Activated CD8-positive, alpha-beta memory T cell treated with anti-CD3 and anti-CD28 coated beads, Interleukin-2, amount 50 U/mL, for 1 hour (primary cell): ENCODE data around the gene GMDS.

ENCODE experiments used
- DNase-seq: peaks from one replicate; pipeline ENCODE4 v3.0.0-alpha.2; 2020; ENCODE audit errors: extremely low read depth

The GMDS gene

GRCh38 chr6:1940381-1940780 is 305.0 kb downstream of the GMDS start:
- no peak for DNase-seq

GRCh38 chr6:1933292-1933691 is 312.1 kb downstream of the GMDS start:
- DNase-seq, result no peak

- no peak for DNase-seq
Observed at GRCh38 chr6:1931817-1932216, 313.6 kb downstream of the GMDS start.

GRCh38 chr6:1930356-1930755 is 315.0 kb downstream of the GMDS start:
- DNase-seq, result no peak

- DNase-seq, result no peak
Observed at GRCh38 chr6:1929931-1930330, 315.5 kb downstream of the GMDS start.

GRCh38 chr6:1925743-1926430 is 319.5 kb downstream of the GMDS start:
- no peak for DNase-seq

GRCh38 chr6:1923449-1923848 is 322.0 kb downstream of the GMDS start:
- DNase-seq, result no peak

- DNase-seq, result no peak
Observed at GRCh38 chr6:1917626-1918371, 327.6 kb downstream of the GMDS start.

GRCh38 chr6:1916334-1917070 is 328.9 kb downstream of the GMDS start:
- no peak for DNase-seq

GRCh38 chr6:1915226-1915625 is 330.2 kb downstream of the GMDS start:
- no peak for DNase-seq

- DNase-seq, result no peak
Observed at GRCh38 chr6:1913577-1913976, 331.8 kb downstream of the GMDS start.

GRCh38 chr6:1912731-1913130 is 332.7 kb downstream of the GMDS start:
- DNase-seq, result no peak

GRCh38 chr6:1911474-1911873 is 333.9 kb downstream of the GMDS start:
- DNase-seq, result no peak

GRCh38 chr6:1910621-1911407 is 334.6 kb downstream of the GMDS start:
- no peak for DNase-seq

- no peak for DNase-seq
Observed at GRCh38 chr6:1908784-1909183, 336.6 kb downstream of the GMDS start.

GRCh38 chr6:1906609-1907008 is 338.8 kb downstream of the GMDS start:
- no peak for DNase-seq

GRCh38 chr6:1906014-1906413 is 339.4 kb downstream of the GMDS start:
- no peak for DNase-seq

- no peak for DNase-seq
Observed at GRCh38 chr6:1904898-1905297, 340.5 kb downstream of the GMDS start.

GRCh38 chr6:1904466-1904799 is 341.0 kb downstream of the GMDS start:
- DNase-seq, result no peak

GRCh38 chr6:1903780-1904465 is 341.5 kb downstream of the GMDS start:
- no peak for DNase-seq

- no peak for DNase-seq
Observed at GRCh38 chr6:1901556-1901955, 343.8 kb downstream of the GMDS start.

- no peak for DNase-seq
Observed at GRCh38 chr6:1896897-1897296, 348.5 kb downstream of the GMDS start.
